Spleen (tissue), 11 donors: ENCODE measurements around the gene ZNF263. TPM values are rescaled to one million over a fixed set of nuclear protein-coding genes. Genes with fewer than 3 reads are reported as not detected.

Experiments
- DNase-seq: peaks from one replicate; pipeline ENCODE4 v3.0.0-alpha.2; 2020
- H3K27ac ChIP-seq, 8 donors: fragments of 200-600 bp; sonication (generic) in 7 of 8; 1 replicate in 4 of 8; 2 replicates in 4 of 8; pipeline versions ENCODE4 v1.5.0 to v1.8.0; 2016 to 2021; ENCODE audit warnings: inconsistent platforms in 4 of 8, mild to moderate bottlenecking in 4 of 8, moderate library complexity in 1 of 8
- H3K27me3 ChIP-seq, 7 donors: fragments of 200-600 bp; sonication (generic) in 6 of 7; replicated peaks in 1 of 7; 1 replicate in 4 of 7; 2 replicates in 3 of 7; pipeline versions ENCODE4 v1.5.0 to v1.8.0; 2016 to 2021; ENCODE audit warnings: inconsistent platforms in 3 of 7, mild to moderate bottlenecking in 1 of 7
- H3K36me3 ChIP-seq, 6 donors: fragments of 200-600 bp; sonication (generic) in 5 of 6; 1 replicate in 4 of 6; 2 replicates in 2 of 6; pipeline versions ENCODE4 v1.5.0 to v1.8.0; 2016 to 2021; ENCODE audit warnings: inconsistent platforms in 2 of 6
- H3K4me1 ChIP-seq, 6 donors: fragments of 200-600 bp; sonication (generic) in 5 of 6; 1 replicate in 3 of 6; 2 replicates in 3 of 6; pipeline versions ENCODE4 v1.5.0 to v1.8.0; 2016 to 2021; ENCODE audit warnings: inconsistent platforms in 3 of 6
- H3K4me3 ChIP-seq, 8 donors: fragments of 200-600 bp; sonication (generic) in 7 of 8; 1 replicate in 4 of 8; 2 replicates in 4 of 8; pipeline versions ENCODE4 v1.5.0 to v1.8.0; 2016 to 2021; ENCODE audit warnings: inconsistent platforms in 4 of 8, mild to moderate bottlenecking in 4 of 8, moderate library complexity in 2 of 8
- H3K9me3 ChIP-seq, 8 donors: fragments of 200-600 bp; sonication (generic) in 7 of 8; 1 replicate in 4 of 8; 2 replicates in 4 of 8; pipeline versions ENCODE4 v1.5.0 to v1.8.0; 2016 to 2021; ENCODE audit warnings: inconsistent platforms in 4 of 8
- POLR2A ChIP-seq, 3 donors: fragments of 450-650 bp; IDR thresholded peaks; one replicate each; pipeline ENCODE4 v1.5.1; 2017; ENCODE audit warnings: antibody characterized with exemption in 3 of 3, mild to moderate bottlenecking in 1 of 3
- POLR2AphosphoS5 ChIP-seq, 3 donors: sonication (generic); formaldehyde crosslinking; IDR thresholded peaks; one replicate each; pipeline ENCODE4 v1.5.1; 2017; ENCODE audit warnings: antibody characterized with exemption in 3 of 3
- WGBS, 5 donors: extraction: QIAGEN DNeasy Blood & Tissue Kit in 3 of 5; methylation state at CpG; one replicate each; pipeline versions ENCODE4 v1.1.5 to v1.1.7; 2013 to 2018; 5-methylcytosine and 5-hydroxymethylcytosine counted together
- intact Hi-C: fragments of 100-400 bp; cut with DNase I; formaldehyde crosslinking; loops from one replicate; pipeline ENCODE4 v1.15.0; 2023; ENCODE audit warnings: low total_unique reads
- polyA plus RNA-seq, 3 donors: library from polyadenylated mRNA; stranded (reverse); fragments of 200-250 nt; gene quantifications; one replicate each; pipeline ENCODE4 v1.2.1, GENCODE V29; 2013
- total RNA-seq, 7 donors: library from RNA; depleted of rRNA in 3 of 7; stranded (reverse); fragments of >200 nt in 3 of 7; fragmentation: NEBNext Ultra II Directional in 4 of 7; extraction: Animal tissue kit (Norgen Biotek cat#: 25700) in 4 of 7; gene quantifications; one replicate each; pipeline versions ENCODE4 v1.1.0 to v1.2.1, GENCODE V29; 2016 to 2021
- TF ChIP-seq, protein P1 (sequence below), 11 experiments: fragments of 200-600 bp in 7 of 11; fragments of 450-650 bp in 4 of 11; sonication (generic) in 4 of 11; IDR thresholded peaks in 8 of 11; conservative IDR thresholded peaks in 3 of 11; 1 replicate in 7 of 11; 2 replicates in 4 of 11; pipeline versions ENCODE4 v1.4.0 to v1.8.0; 2016 to 2021; ENCODE audit warnings: antibody characterized with exemption in 11 of 11, inconsistent platforms in 4 of 11, mild to moderate bottlenecking in 1 of 11
- donor health status: healthy with polysubstance abuse.
- donor health status: DM: no; HTN: no; CAD: no; lungs with moderate emphysema.
- donor health status: DM: no; HTN: no; CAD: no.
- donor health status: Bipolar disorder and iron deficiency.
- donor health status: healthy.
- donor health status: DM: no; HTN: no; CAD: no.
- donor health status: DM: yes; HTN: yes; CAD: no.

Gene ZNF263
- total and polyA plus RNA-seq, 10 donors: 16.0 to 51.9 (median 36.5) TPM

DNA sequence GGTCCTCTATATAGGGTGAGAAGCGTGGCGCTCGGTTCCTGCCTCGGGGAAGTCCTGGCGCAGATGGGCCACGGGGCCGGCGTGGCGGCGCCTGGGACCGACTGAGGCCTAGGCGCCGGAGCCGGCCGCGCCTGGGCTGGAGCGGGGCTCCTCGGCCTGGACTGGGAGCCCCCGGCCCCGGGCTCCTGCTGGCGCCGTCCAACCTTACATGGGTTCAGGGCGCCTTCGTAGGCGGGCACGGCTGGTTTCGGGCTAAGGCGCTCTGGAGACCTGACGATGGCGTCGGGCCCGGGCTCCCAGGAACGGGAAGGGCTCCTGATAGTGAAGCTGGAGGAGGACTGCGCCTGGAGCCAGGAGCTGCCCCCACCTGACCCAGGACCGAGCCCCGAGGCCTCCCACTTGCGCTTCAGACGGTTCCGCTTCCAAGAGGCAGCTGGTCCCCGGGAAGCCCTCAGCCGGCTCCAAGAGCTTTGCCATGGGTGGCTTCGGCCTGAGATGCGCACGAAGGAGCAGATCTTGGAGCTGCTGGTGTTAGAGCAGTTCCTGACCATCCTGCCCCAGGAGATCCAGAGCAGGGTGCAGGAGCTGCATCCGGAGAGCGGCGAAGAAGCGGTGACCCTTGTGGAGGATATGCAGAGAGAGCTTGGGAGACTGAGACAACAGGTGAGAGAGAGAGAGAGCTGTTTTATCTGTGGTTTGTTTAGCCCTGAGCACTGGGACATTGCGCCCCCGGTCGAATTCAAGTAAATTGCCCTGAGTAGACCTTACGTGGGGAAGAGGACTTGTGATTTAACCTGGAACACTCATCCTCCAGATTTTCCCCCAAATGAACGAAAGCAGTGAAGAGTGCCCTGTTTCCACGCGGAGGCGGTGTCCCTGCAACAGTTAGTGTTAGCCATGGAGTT is 504 bp downstream of the ZNF263 start:
- 6 to 35% (median 9%) methylated on average over 12 to 56 of the region's 56 CpGs for WGBS, 5 donors
- Histone ChIP-seq H3K27me3 (no peaks in the 10 kb centered on the region), H3K9me3 (peaks cover 0 to 42% (median 33%) of the 10 kb centered on the region in 8 donors), H3K4me1 (peaks cover 17 to 46% (median 37%) of the 10 kb centered on the region in 6 donors), H3K4me3 (peak overlapping the region; percentile 77 to 99 (median 96)), H3K27ac (peak overlapping the region; percentile 97 to 100 (median 100)), H3K36me3 (peaks cover 5 to 44% (median 35%) of the 10 kb centered on the region in 6 donors)
- TF ChIP-seq POLR2A (IDR thresholded peaks at IDR 0.05) (no peak), POLR2AphosphoS5 (IDR thresholded peaks at IDR 0.05) (no peak)
- TF ChIP-seq, protein P1, sequence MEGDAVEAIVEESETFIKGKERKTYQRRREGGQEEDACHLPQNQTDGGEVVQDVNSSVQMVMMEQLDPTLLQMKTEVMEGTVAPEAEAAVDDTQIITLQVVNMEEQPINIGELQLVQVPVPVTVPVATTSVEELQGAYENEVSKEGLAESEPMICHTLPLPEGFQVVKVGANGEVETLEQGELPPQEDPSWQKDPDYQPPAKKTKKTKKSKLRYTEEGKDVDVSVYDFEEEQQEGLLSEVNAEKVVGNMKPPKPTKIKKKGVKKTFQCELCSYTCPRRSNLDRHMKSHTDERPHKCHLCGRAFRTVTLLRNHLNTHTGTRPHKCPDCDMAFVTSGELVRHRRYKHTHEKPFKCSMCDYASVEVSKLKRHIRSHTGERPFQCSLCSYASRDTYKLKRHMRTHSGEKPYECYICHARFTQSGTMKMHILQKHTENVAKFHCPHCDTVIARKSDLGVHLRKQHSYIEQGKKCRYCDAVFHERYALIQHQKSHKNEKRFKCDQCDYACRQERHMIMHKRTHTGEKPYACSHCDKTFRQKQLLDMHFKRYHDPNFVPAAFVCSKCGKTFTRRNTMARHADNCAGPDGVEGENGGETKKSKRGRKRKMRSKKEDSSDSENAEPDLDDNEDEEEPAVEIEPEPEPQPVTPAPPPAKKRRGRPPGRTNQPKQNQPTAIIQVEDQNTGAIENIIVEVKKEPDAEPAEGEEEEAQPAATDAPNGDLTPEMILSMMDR (IDR thresholded peaks at IDR 0.05 in 8 of 11, conservative IDR thresholded peaks at IDR 0.05 in 3 of 11): no peak
- intact Hi-C loops: loop anchor here (10.0 kb wide), 1 partner anchor 221 kb away; the partner anchor contains the start of gene CLUAP1
- DNase-seq: no peak

DNA sequence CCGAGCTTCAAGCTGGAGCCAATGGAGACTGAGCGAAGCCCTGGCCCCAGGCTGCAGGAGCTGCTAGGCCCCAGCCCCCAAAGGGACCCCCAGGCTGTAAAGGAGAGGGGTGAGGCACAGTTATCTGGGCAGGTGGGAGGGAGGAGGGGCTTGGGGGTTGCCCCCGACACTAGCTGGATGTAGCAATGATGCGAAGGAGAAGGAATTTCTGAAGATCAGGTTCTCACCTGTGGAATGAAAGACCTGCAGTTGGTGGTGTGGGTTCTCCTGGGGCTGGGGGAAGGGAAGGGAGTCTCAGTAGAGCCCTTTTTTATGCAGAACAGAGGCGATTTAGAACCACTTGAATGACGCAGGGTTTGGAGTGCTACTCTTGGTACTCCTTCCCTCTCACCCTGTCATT is 1.8 kb downstream of the ZNF263 start:
- Histone ChIP-seq H3K9me3 (peaks cover 6 to 56% (median 46%) of the 10 kb centered on the region in 8 donors), H3K27ac (no peak overlapping the region), H3K4me3 (peak overlapping the region in 5 of 8 donors; percentile 79 to 97 (median 95)), H3K27me3 (no peaks in the 10 kb centered on the region), H3K4me1 (peaks cover 17 to 46% (median 37%) of the 10 kb centered on the region in 6 donors), H3K36me3 (peaks cover 17 to 57% (median 49%) of the 10 kb centered on the region in 6 donors)
- intact Hi-C loops: loop anchor here (10.0 kb wide), 1 partner anchor 220 kb away; the partner anchor contains the start of gene CLUAP1
- no peak for DNase-seq
- TF ChIP-seq POLR2AphosphoS5 (IDR thresholded peaks at IDR 0.05) (no peak), POLR2A (IDR thresholded peaks at IDR 0.05) (no peak)
- TF ChIP-seq, protein P1 (IDR thresholded peaks at IDR 0.05 in 8 of 11, conservative IDR thresholded peaks at IDR 0.05 in 3 of 11): no peak
- WGBS, 5 donors: 89 to 97% (median 91%) methylated on average over 6 of the region's 6 CpGs

DNA sequence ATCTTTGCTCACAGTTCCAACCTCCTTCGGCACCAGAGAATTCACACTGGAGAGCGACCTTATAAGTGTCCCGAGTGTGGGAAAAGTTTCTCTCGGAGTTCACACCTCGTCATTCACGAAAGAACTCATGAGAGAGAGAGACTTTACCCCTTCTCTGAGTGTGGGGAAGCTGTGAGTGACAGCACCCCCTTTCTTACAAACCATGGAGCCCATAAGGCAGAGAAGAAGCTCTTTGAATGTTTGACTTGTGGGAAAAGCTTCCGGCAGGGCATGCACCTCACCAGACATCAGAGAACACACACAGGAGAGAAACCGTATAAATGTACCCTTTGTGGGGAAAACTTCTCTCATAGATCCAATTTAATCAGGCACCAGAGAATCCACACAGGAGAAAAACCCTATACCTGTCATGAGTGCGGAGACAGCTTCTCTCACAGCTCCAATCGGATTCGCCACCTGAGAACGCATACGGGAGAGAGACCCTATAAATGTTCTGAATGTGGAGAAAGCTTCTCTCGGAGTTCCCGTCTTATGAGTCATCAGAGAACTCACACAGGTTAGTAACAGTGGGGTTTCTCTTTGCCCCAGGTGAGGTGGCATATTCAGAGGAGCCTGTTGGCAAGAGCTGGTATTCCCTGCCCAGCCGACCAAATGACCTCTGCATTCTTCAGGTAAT is 6.8 kb downstream of the ZNF263 start:
- Histone ChIP-seq H3K4me1 (peaks cover 5 to 14% (median 10%) of the 10 kb centered on the region in 6 donors), H3K27ac (no peak overlapping the region), H3K36me3 (peaks cover 23 to 99% (median 81%) of the 10 kb centered on the region in 6 donors), H3K27me3 (no peaks in the 10 kb centered on the region), H3K9me3 (peaks cover 20 to 100% (median 96%) of the 10 kb centered on the region in 8 donors), H3K4me3 (peak overlapping the region in 1 of 8 donors; percentile 31)
- TF ChIP-seq POLR2A (IDR thresholded peaks at IDR 0.05) (no peak), POLR2AphosphoS5 (IDR thresholded peaks at IDR 0.05) (no peak)
- TF ChIP-seq, protein P1 (IDR thresholded peaks at IDR 0.05 in 8 of 11, conservative IDR thresholded peaks at IDR 0.05 in 3 of 11): no peak
- DNase-seq: no peak
- intact Hi-C loops: loop anchor here (10.0 kb wide), 1 partner anchor 215 kb away; the partner anchor contains the start of gene CLUAP1
- WGBS, 5 donors: 95 to 98% (median 98%) methylated on average over 16 of the region's 16 CpGs
